ENCODE measurements around the gene UMAD1. TPM values are rescaled to one million over a fixed set of nuclear protein-coding genes. Genes with fewer than 3 reads are reported as not detected.

Gene UMAD1
- total and polyA plus RNA-seq, 2 of the 4 experiments (the other 2 are of a cell fraction), result 5.2 to 8.4 TPM

DNA sequence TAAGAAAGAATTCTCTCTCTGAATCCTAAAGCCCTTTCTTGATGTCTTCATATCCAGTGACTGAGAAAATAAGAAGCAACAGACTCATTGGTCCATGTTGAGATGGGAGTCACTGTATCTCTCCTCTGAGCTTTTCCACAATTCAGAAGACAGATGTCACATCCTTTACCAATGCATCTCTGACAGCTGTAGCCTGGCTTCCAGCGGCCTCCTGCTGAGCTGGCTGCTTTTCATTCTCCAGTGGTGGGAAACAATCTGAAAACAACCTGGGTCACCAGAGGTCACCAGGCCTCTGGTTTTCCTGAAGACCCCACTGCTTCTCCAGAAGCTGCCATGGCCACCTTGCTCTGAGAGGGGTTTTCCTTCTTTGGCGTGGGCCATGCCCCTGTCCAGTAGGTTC is 96.1 kb downstream of the UMAD1 start:
- Histone ChIP-seq H3K56ac (ENCODE audit: extremely low read depth, insufficient read depth, low read length) (no peak overlapping the region), H4K8ac (ENCODE audit: low read depth in 2 of 2, low read length in 2 of 2) (no peak overlapping the region), H3K27ac (ENCODE audit: insufficient read depth, low read length) (no peak overlapping the region), H4K91ac (ENCODE audit: insufficient read depth, low read depth, low read length) (no peak overlapping the region), H3K9me1 (ENCODE audit: insufficient read depth, low read length) (no peaks in the 10 kb centered on the region), H3K9me3 (ENCODE audit: control insufficient read depth, insufficient read depth, low read length) (no peaks in the 10 kb centered on the region), H3K23ac (ENCODE audit: low read depth, low read length) (no peak overlapping the region), H2BK20ac (ENCODE audit: low read depth, low read length) (no peak overlapping the region), H3K4ac (ENCODE audit: low read depth, low read length) (no peak overlapping the region), H3K79me1 (ENCODE audit: low read depth in 1 of 2, low read length in 2 of 2) (no peaks in the 10 kb centered on the region), H2AK9ac (replicated peaks; ENCODE audit: low read depth, low read length, poor library complexity) (no peak overlapping the region), H3K4me2 (ENCODE audit: low read depth, low read length) (no peak overlapping the region), H2BK5ac (ENCODE audit: low read depth, low read length, poor library complexity, severe bottlenecking) (no peak overlapping the region), H3K9ac (ENCODE audit: low read depth, low read length) (no peak overlapping the region), H3K27me3 (ENCODE audit: control insufficient read depth, insufficient read depth, low read length) (no peaks in the 10 kb centered on the region), H3K4me3 (ENCODE audit: insufficient read depth, low read depth, low read length) (no peak overlapping the region), H3K18ac (ENCODE audit: low read depth, low read length) (no peak overlapping the region), H4K20me1 (ENCODE audit: insufficient read depth, low read length) (no peaks in the 10 kb centered on the region), H3K14ac (replicated peaks; ENCODE audit: low read depth, low read length) (no peak overlapping the region), H3K36me3 (ENCODE audit: control insufficient read depth, insufficient read depth, low read length) (no peaks in the 10 kb centered on the region), H3K4me1 (ENCODE audit: control insufficient read depth, insufficient read depth, low read length) (no peaks in the 10 kb centered on the region), H4K5ac (ENCODE audit: low read depth, low read length) (no peak overlapping the region), H2BK15ac (ENCODE audit: low read depth, low read length) (no peak overlapping the region), H2AK5ac (ENCODE audit: low read depth, low read length) (no peak overlapping the region), H2AFZ (replicated peaks; ENCODE audit: low read length, poor library complexity) (no peak overlapping the region), H2BK120ac (ENCODE audit: low read depth, low read length) (no peak overlapping the region)
- dilution Hi-C loops (cut with HindIII; ENCODE audit: low sequenced_read_pairs, unreplicated experiment), result no loop called here
- WGBS, 2 experiments (ENCODE audit: extremely low coverage in 2 of 2, insufficient read length in 1 of 2), result no CpG with 5 or more reads among the region's 2 CpGs
- BruUV-seq (replicated peaks), result no TSS peak
- DNase-seq (no peak), ATAC-seq (ENCODE audit: low read depth) (no peak)
- ChIA-PET CTCF (no interaction called here), POLR2A (ENCODE audit: unreplicated experiment) (no interaction called here)
- in situ Hi-C loops (cut with MboI; ENCODE audit: low sequenced_read_pairs), result no loop called here
- TF ChIP-seq, protein P1, sequence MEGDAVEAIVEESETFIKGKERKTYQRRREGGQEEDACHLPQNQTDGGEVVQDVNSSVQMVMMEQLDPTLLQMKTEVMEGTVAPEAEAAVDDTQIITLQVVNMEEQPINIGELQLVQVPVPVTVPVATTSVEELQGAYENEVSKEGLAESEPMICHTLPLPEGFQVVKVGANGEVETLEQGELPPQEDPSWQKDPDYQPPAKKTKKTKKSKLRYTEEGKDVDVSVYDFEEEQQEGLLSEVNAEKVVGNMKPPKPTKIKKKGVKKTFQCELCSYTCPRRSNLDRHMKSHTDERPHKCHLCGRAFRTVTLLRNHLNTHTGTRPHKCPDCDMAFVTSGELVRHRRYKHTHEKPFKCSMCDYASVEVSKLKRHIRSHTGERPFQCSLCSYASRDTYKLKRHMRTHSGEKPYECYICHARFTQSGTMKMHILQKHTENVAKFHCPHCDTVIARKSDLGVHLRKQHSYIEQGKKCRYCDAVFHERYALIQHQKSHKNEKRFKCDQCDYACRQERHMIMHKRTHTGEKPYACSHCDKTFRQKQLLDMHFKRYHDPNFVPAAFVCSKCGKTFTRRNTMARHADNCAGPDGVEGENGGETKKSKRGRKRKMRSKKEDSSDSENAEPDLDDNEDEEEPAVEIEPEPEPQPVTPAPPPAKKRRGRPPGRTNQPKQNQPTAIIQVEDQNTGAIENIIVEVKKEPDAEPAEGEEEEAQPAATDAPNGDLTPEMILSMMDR (conservative IDR thresholded peaks at IDR 0.05; ENCODE audit: low read depth, low read length), result no peak
- no peak for TF ChIP-seq CEBPB (IDR thresholded peaks at IDR 0.05; ENCODE audit: low read depth, low read length)
- no peak for TF ChIP-seq SMC3 (IDR thresholded peaks at IDR 0.05; ENCODE audit: low read depth, low read length)
- no peak for TF ChIP-seq FOS (IDR thresholded peaks at IDR 0.05; ENCODE audit: low read depth, low read length)
- no peak for TF ChIP-seq BHLHE40 (IDR thresholded peaks at IDR 0.05; ENCODE audit: low read depth, low read length)
- no peak for TF ChIP-seq MAFK (IDR thresholded peaks at IDR 0.05; ENCODE audit: low read depth, low read length)
- TF ChIP-seq MXI1 (IDR thresholded peaks at IDR 0.05; ENCODE audit: borderline replicate concordance, low read depth, low read length), result no peak
- no peak for TF ChIP-seq RAD21 (IDR thresholded peaks at IDR 0.05; ENCODE audit: low read length)
- TF ChIP-seq MAZ (IDR thresholded peaks at IDR 0.05; ENCODE audit: borderline replicate concordance, low read depth, low read length), result no peak
- no peak for TF ChIP-seq POLR2A (IDR thresholded peaks at IDR 0.05; ENCODE audit: low read depth, low read length)
- TF ChIP-seq NFE2L2 (IDR thresholded peaks at IDR 0.05; ENCODE audit: low read depth, low read length), result no peak
- TF ChIP-seq, protein P2, sequence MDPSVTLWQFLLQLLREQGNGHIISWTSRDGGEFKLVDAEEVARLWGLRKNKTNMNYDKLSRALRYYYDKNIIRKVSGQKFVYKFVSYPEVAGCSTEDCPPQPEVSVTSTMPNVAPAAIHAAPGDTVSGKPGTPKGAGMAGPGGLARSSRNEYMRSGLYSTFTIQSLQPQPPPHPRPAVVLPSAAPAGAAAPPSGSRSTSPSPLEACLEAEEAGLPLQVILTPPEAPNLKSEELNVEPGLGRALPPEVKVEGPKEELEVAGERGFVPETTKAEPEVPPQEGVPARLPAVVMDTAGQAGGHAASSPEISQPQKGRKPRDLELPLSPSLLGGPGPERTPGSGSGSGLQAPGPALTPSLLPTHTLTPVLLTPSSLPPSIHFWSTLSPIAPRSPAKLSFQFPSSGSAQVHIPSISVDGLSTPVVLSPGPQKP (IDR thresholded peaks at IDR 0.05; ENCODE audit: borderline replicate concordance, low read depth, low read length), result no peak
- no peak for TF ChIP-seq RFX5 (IDR thresholded peaks at IDR 0.05; ENCODE audit: low read depth, low read length)
- TF ChIP-seq, protein P3, sequence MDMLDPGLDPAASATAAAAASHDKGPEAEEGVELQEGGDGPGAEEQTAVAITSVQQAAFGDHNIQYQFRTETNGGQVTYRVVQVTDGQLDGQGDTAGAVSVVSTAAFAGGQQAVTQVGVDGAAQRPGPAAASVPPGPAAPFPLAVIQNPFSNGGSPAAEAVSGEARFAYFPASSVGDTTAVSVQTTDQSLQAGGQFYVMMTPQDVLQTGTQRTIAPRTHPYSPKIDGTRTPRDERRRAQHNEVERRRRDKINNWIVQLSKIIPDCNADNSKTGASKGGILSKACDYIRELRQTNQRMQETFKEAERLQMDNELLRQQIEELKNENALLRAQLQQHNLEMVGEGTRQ (IDR thresholded peaks at IDR 0.05; ENCODE audit: low read depth, low read length), result no peak
- TF ChIP-seq CHD1 (IDR thresholded peaks at IDR 0.05; ENCODE audit: low read depth, low read length), result no peak
- no peak for TF ChIP-seq RCOR1 (IDR thresholded peaks at IDR 0.05; ENCODE audit: insufficient replicate concordance, low read length)
- intact Hi-C loops (cut with micrococcal nuclease), result no loop called here
